Colonic mucosa (tissue), 4 donors: ENCODE measurements around the gene USP8. TPM values are rescaled to one million over a fixed set of nuclear protein-coding genes. Genes with fewer than 3 reads are reported as not detected.
"Not testable (repeated sequence)": the region's sequence is repeated elsewhere in the genome, so short reads cannot be mapped to it uniquely, and the experiment has no call there.

ENCODE experiments used
- DNase-seq: peaks from one replicate; pipeline ENCODE4 v3.0.0-alpha.2; 2020
- H3K27ac ChIP-seq: fragments of 200-600 bp; one replicate; pipeline ENCODE4 v1.8.0; 2021
- H3K27me3 ChIP-seq: fragments of 200-600 bp; one replicate; pipeline ENCODE4 v1.8.0; 2021
- H3K36me3 ChIP-seq: fragments of 200-600 bp; one replicate; pipeline ENCODE4 v1.8.0; 2021
- H3K4me1 ChIP-seq: fragments of 200-600 bp; one replicate; pipeline ENCODE4 v1.8.0; 2021; ENCODE audit warnings: mild to moderate bottlenecking
- H3K4me3 ChIP-seq: fragments of 200-600 bp; one replicate; pipeline ENCODE4 v1.8.0; 2021
- H3K9ac ChIP-seq, 2 donors: one replicate each; pipeline ENCODE4 v1.7.0; 2013; ENCODE audit warnings: control low read depth in 2 of 2, low read depth in 2 of 2, low read length in 2 of 2
- H3K9me3 ChIP-seq: fragments of 200-600 bp; one replicate; pipeline ENCODE4 v1.8.0; 2021
- intact Hi-C: fragments of 100-400 bp; cut with DNase I; formaldehyde crosslinking; loops from one replicate; pipeline ENCODE4 v1.14.1; 2022
- total RNA-seq, 2 donors: library from RNA; stranded (reverse); fragmentation: NEBNext Ultra II Directional in 1 of 2; extraction: Animal tissue kit (Norgen Biotek cat#: 25700) in 1 of 2; gene quantifications; one replicate each; pipeline ENCODE4 v1.2.1, GENCODE V29; 2021
- TF ChIP-seq, protein P1 (sequence below): fragments of 200-600 bp; IDR thresholded peaks from one replicate; pipeline ENCODE4 v1.8.0; 2022; ENCODE audit warnings: antibody characterized with exemption, mild to moderate bottlenecking
- donor health status: healthy.
- donor health status: DM: no; HTN: no; CAD: no.
- donor health status: DM: no; HTN: no; CAD: no.

USP8 gene
- total RNA-seq, 2 donors from 2014 or later: 54.4 to 98.9 TPM

DNA sequence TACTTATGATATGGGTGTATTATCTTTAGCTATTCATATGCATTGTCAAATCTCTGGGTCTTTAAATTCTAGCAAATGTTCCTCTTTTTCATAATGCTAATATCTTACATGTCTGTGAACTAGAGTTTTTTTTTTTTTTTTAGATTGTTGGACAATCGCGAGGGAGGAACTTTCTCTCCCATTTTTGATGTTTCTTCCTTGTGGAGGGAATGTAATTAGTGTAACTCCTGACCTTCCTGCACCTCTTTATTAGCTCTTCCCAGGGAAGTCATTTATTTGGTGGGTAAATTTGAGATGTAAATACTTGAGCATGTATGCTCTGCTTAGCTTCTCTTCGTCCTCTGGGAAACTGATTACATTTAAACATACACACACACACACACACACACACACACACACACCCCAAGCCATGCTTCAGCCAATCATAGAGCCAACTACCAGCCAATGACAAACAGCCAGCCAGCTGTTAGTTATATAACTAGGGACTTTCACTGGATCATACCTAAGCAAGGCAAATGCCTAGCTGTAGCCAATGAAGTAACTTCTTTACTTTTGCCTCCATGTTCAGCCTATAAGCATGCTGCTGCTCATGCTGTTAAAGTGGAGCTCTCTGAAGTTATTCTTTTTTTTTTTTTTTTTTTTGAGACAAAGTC is 8.3 kb upstream of the USP8 start:
- Histone ChIP-seq H3K9ac (no peak overlapping the region), H3K27ac (no peak overlapping the region), H3K36me3 (no peaks in the 10 kb centered on the region), H3K4me1 (no peaks in the 10 kb centered on the region), H3K27me3 (no peaks in the 10 kb centered on the region), H3K4me3 (no peak overlapping the region), H3K9me3 (no peaks in the 10 kb centered on the region)
- intact Hi-C loops: no loop called here
- TF ChIP-seq, protein P1, sequence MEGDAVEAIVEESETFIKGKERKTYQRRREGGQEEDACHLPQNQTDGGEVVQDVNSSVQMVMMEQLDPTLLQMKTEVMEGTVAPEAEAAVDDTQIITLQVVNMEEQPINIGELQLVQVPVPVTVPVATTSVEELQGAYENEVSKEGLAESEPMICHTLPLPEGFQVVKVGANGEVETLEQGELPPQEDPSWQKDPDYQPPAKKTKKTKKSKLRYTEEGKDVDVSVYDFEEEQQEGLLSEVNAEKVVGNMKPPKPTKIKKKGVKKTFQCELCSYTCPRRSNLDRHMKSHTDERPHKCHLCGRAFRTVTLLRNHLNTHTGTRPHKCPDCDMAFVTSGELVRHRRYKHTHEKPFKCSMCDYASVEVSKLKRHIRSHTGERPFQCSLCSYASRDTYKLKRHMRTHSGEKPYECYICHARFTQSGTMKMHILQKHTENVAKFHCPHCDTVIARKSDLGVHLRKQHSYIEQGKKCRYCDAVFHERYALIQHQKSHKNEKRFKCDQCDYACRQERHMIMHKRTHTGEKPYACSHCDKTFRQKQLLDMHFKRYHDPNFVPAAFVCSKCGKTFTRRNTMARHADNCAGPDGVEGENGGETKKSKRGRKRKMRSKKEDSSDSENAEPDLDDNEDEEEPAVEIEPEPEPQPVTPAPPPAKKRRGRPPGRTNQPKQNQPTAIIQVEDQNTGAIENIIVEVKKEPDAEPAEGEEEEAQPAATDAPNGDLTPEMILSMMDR: no peak
- DNase-seq: no peak

DNA sequence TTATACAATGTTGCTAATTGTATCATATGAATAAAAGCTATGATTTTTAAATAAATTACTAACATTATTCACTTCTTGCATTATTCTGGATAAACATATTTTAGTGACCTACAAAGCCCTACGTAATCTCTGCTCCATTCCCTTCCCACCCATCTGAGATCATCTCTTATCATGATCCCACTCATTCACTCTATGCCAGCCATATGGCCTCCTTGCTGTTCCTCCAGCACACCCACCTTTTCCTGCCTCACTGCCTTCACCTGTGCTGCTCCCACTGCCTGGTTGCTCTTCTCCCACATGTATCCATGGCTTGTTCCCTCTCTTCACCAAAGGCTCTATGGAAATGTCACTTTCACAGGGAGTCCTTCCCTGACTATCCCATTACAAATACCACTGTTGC is 7.3 kb upstream of the USP8 start:
- intact Hi-C loops: no loop called here
- H3K9ac ChIP-seq: no peak overlapping the region
- TF ChIP-seq, protein P1: no peak

DNA sequence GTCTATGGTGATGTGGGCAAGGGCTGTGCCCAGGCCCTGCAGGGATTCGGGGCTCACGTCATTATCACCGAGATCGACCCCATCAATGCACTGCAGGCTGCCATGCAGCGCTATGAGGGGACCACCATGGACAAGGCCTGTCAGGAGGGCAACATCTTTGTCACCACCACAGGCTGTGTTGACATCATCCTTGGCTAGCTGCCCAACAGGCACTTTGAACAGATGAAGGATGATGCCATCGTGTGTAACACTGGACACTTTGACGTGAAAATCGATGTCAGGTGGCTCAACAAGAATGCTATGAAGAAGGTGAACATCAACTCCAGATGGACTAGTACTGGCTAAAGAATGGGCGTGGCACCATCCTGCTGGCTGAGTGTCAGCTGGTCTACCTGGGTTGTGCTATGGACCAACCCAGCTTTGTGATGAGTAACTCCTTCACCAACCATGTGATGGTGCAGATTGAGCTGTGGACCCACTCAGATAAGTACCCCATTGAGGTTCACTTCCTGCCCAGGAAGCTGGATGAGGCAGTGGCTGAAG is 6.1 kb upstream of the USP8 start:
- Histone ChIP-seq H3K36me3 (no peaks in the 10 kb centered on the region), H3K9ac (no peak overlapping the region), H3K4me3 (no peak overlapping the region), H3K9me3 (no peaks in the 10 kb centered on the region), H3K4me1 (no peaks in the 10 kb centered on the region), H3K27ac (no peak overlapping the region), H3K27me3 (no peaks in the 10 kb centered on the region)
- intact Hi-C loops: no loop called here
- no peak for DNase-seq
- TF ChIP-seq, protein P1: no peak

More for the DNA sequence above, 7.3 kb upstream of the USP8 start:
- Histone ChIP-seq H3K27me3 (no peaks in the 10 kb centered on the region), H3K9me3 (no peaks in the 10 kb centered on the region), H3K27ac (no peak overlapping the region), H3K4me3 (no peak overlapping the region), H3K4me1 (no peaks in the 10 kb centered on the region), H3K36me3 (no peaks in the 10 kb centered on the region)
- DNase-seq: no peak

DNA sequence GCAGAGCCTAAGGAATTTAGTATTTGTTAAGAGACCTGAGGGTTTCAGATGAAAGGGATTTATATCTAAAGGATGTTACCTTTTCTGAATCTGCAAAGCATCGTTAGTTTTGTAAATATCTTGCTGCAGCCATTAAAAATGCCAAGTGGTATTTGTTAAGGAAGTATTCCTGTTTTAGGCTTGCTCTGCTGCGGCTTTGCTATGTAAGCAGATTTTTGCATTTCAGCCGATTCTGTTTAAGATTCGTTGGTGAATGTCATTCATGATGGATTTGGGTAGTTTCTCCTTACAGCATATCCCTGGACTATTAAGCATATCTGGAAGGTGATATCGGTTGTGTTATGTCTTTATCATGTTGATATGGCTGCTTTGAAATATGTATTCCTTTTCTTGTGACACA is 1.0 kb downstream of the USP8 start:
- intact Hi-C loops: no loop called here
- TF ChIP-seq, protein P1: no peak
- H3K27ac ChIP-seq: peak overlapping the region; percentile 88
- peaks cover 2% of the 10 kb centered on the region for H3K4me1 ChIP-seq
- no peaks in the 10 kb centered on the region for H3K9me3 ChIP-seq
- no peaks in the 10 kb centered on the region for H3K27me3 ChIP-seq
- no peak for DNase-seq
- H3K9ac ChIP-seq: peak overlapping the region; percentile 63 to 88
- no peaks in the 10 kb centered on the region for H3K36me3 ChIP-seq
- peak overlapping the region; percentile 75 for H3K4me3 ChIP-seq

DNA sequence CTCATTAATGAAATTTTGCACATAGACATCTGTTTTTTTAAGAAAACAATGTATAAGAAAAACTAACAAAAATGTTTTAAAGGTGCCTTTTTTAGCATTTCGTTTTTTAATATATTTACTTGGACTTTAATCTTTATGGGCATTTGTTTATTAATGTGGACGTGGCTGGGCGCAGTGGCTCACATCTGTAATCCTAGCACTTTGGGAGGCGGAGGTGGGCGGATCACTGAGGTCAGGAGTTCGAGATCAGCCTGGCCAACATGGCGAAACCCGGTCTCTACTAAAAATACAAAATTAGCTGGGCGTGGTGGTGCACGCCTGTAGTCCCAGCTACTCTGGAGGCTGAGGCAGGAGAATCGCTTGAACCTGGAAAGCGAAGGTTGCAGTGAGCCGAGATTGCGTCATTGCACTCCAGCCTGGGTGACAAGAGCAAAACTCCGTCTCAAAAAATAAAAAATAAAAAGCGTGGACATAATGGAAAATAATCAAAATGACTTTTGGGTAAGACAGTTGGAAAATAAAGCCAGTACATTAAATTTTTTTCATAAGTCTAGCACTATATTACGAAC is 1.6 kb downstream of the USP8 start:
- H3K36me3 ChIP-seq, H3K27ac ChIP-seq, intact Hi-C loops, H3K27me3 ChIP-seq, DNase-seq, H3K9me3 ChIP-seq, H3K4me1 ChIP-seq: not testable (repeated sequence)
- Histone ChIP-seq H3K9ac (peak overlapping the region in 1 of 2 donors; percentile 88), H3K4me3 (peak overlapping the region; percentile 75)

DNA sequence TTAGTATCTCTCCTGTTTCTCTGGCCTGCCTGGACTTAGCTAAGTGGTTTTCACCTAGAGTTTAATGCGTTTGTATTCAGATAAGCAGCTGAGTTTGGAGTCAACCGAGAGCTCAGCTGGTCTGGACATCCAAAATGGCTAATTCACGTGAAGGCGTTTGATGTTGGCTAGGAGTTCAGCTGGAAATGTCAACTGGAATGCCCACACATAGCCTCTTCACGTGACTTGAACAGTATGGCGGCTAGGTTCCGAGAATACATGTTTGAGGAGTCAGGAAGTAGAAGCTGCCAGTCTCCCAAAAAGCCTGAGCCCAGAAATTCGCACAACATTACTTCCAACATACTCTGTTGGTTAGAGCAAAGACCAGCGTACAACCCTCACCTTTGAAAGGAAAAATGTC is 2.2 kb downstream of the USP8 start:
- Histone ChIP-seq H3K4me3 (no peak overlapping the region), H3K27ac (no peak overlapping the region), H3K9me3 (no peaks in the 10 kb centered on the region), H3K4me1 (peaks cover 2% of the 10 kb centered on the region), H3K36me3 (no peaks in the 10 kb centered on the region), H3K9ac (no peak overlapping the region), H3K27me3 (no peaks in the 10 kb centered on the region)
- DNase-seq: no peak
- TF ChIP-seq, protein P1: no peak
- intact Hi-C loops: no loop called here
